Neural cell (in vitro differentiated cells): ENCODE measurements around the gene ADRA1B. TPM values are rescaled to one million over a fixed set of nuclear protein-coding genes. Genes with fewer than 3 reads are reported as not detected.

Source experiments
- H2AFZ ChIP-seq: fragments of 200-600, 300-800 bp; sonication (generic), shearing (Covaris generic); 2 replicates; pipeline ENCODE4 v1.6.0; 2014; ENCODE audit warnings: low read depth, mild to moderate bottlenecking, antibody characterized with exemption, low read length, moderate library complexity
- H3F3A ChIP-seq: fragments of 200-600 bp; shearing (Covaris generic); 2 replicates; pipeline ENCODE4 v1.6.1; 2016; ENCODE audit warnings: mild to moderate bottlenecking, moderate library complexity, mixed read lengths, antibody characterized with exemption, low read length; ENCODE audit not compliant: insufficient read depth, poor library complexity, severe bottlenecking
- H3K27ac ChIP-seq: fragments of 200-600, 300-800 bp; sonication (generic), shearing (Covaris generic); 2 replicates; pipeline ENCODE4 v1.5.1; 2014; ENCODE audit warnings: mild to moderate bottlenecking, low read length, moderate library complexity
- H3K27me3 ChIP-seq: fragments of 300-800, 200-600 bp; sonication (generic), shearing (Covaris generic); 2 replicates; pipeline ENCODE4 v1.6.0; 2014; ENCODE audit warnings: mild to moderate bottlenecking, low read depth, low read length, moderate library complexity; ENCODE audit not compliant: insufficient read depth
- H3K36me3 ChIP-seq: fragments of 300-800, 200-600 bp; sonication (generic), shearing (Covaris generic); 2 replicates; pipeline ENCODE4 v1.5.1; 2014; ENCODE audit warnings: mild to moderate bottlenecking, antibody characterized with exemption, low read length, moderate library complexity; ENCODE audit not compliant: insufficient read depth
- H3K4me2 ChIP-seq: fragments of 300-800, 200-600 bp; sonication (generic), shearing (Covaris generic); 2 replicates; pipeline ENCODE4 v1.6.0; 2014; ENCODE audit warnings: mild to moderate bottlenecking, low read length
- H3K4me3 ChIP-seq: fragments of 300-800, 200-600 bp; sonication (generic), shearing (Covaris generic); 2 replicates; pipeline ENCODE4 v1.5.1; 2014; ENCODE audit warnings: mild to moderate bottlenecking, low read length, moderate library complexity
- H3K79me2 ChIP-seq: fragments of 200-600 bp; shearing (Covaris generic); replicated peaks from 2 replicates; pipeline ENCODE4 v1.6.0; 2014; ENCODE audit warnings: mild to moderate bottlenecking, low read length, moderate library complexity; ENCODE audit not compliant: insufficient read depth
- H3K9ac ChIP-seq: fragments of 300-800, 200-600 bp; sonication (generic), shearing (Covaris generic); 2 replicates; pipeline ENCODE4 v1.6.1; 2016; ENCODE audit warnings: mild to moderate bottlenecking, low read length, mixed read lengths
- H3K9me2 ChIP-seq: fragments of 200-600 bp; shearing (Covaris generic); 2 replicates; pipeline ENCODE4 v1.6.1; 2016; ENCODE audit warnings: mild to moderate bottlenecking, low read length, mixed read lengths; ENCODE audit not compliant: insufficient read depth
- H3K9me3 ChIP-seq: fragments of 200-600, 300-800 bp; sonication (generic), shearing (Covaris generic); 2 replicates; pipeline ENCODE4 v1.6.1; 2016; ENCODE audit warnings: mild to moderate bottlenecking, mixed run types, low read length, moderate library complexity, mixed read lengths
- H4K20me1 ChIP-seq: fragments of 200-600 bp; shearing (Covaris generic); 2 replicates; pipeline ENCODE4 v1.6.1; 2016; ENCODE audit warnings: mild to moderate bottlenecking, mixed run types; ENCODE audit not compliant: insufficient read depth
- EP300 ChIP-seq: fragments of 450-650 bp; conservative IDR thresholded peaks from 2 replicates; pipeline ENCODE4 v1.6.1; 2014; ENCODE audit warnings: antibody characterized with exemption, mild to moderate bottlenecking, moderate library complexity; ENCODE audit not compliant: poor library complexity, severe bottlenecking
- EZH2 ChIP-seq: fragments of 200-600, 300-800 bp; shearing (Covaris generic), sonication (generic); IDR thresholded peaks from 2 replicates; pipeline ENCODE4 v1.6.1; 2014; ENCODE audit warnings: antibody characterized with exemption, low read length, borderline replicate concordance, mild to moderate bottlenecking; ENCODE audit not compliant: insufficient read depth, poor library complexity, severe bottlenecking
- MXI1 ChIP-seq: fragments of 450-650 bp; conservative IDR thresholded peaks from 2 replicates; pipeline ENCODE4 v1.6.1; 2014; ENCODE audit warnings: antibody characterized with exemption, mild to moderate bottlenecking; ENCODE audit not compliant: poor library complexity, severe bottlenecking
- POLR2AphosphoS5 ChIP-seq: IDR thresholded peaks from 2 replicates; pipeline ENCODE4 v1.6.1; 2012
- RAD21 ChIP-seq: fragments of 450-650 bp; conservative IDR thresholded peaks from 2 replicates; pipeline ENCODE4 v1.6.1; 2014; ENCODE audit warnings: antibody characterized with exemption, mild to moderate bottlenecking, moderate library complexity
- REST ChIP-seq: IDR thresholded peaks from 2 replicates; pipeline ENCODE4 v1.6.1; 2012; ENCODE audit warnings: borderline replicate concordance
- SMC3 ChIP-seq: fragments of 450-650 bp; conservative IDR thresholded peaks from 2 replicates; pipeline ENCODE4 v1.6.1; 2014; ENCODE audit warnings: antibody characterized with exemption, mild to moderate bottlenecking, moderate library complexity; ENCODE audit not compliant: poor library complexity
- TAF1 ChIP-seq: IDR thresholded peaks from 2 replicates; pipeline ENCODE4 v1.6.1; 2012; ENCODE audit warnings: low read depth
- polyA plus RNA-seq: library from polyadenylated mRNA; depleted of rRNA; stranded (reverse); fragments of >200 nt; gene quantifications from 2 replicates; pipeline ENCODE4 v1.2.3, GENCODE V29; 2014
- TF ChIP-seq, protein P1 (sequence below): fragments of 450-650 bp; IDR thresholded peaks from 2 replicates; pipeline ENCODE4 v1.5.1; 2014; ENCODE audit warnings: antibody characterized with exemption, mild to moderate bottlenecking, moderate library complexity; ENCODE audit not compliant: poor library complexity, severe bottlenecking

Gene ADRA1B
- polyA plus RNA-seq, 1 donor from 2014 or later, result 1.1 TPM

- Histone ChIP-seq H3K27ac (no peak overlapping the region), H2AFZ (no peak overlapping the region), H3K9me2 (no peaks in the 10 kb centered on the region), H3K27me3 (no peaks in the 10 kb centered on the region), H3K4me2 (no peak overlapping the region), H4K20me1 (no peaks in the 10 kb centered on the region), H3K4me3 (no peak overlapping the region), H3K9me3 (no peaks in the 10 kb centered on the region), H3K36me3 (no peaks in the 10 kb centered on the region), H3F3A (no peaks in the 10 kb centered on the region), H3K79me2 (no peaks in the 10 kb centered on the region), H3K9ac (no peak overlapping the region)
- TF ChIP-seq TAF1 (no peak), MXI1 (no peak), POLR2AphosphoS5 (no peak), EP300 (no peak), RAD21 (no peak)
- TF ChIP-seq, protein P1, sequence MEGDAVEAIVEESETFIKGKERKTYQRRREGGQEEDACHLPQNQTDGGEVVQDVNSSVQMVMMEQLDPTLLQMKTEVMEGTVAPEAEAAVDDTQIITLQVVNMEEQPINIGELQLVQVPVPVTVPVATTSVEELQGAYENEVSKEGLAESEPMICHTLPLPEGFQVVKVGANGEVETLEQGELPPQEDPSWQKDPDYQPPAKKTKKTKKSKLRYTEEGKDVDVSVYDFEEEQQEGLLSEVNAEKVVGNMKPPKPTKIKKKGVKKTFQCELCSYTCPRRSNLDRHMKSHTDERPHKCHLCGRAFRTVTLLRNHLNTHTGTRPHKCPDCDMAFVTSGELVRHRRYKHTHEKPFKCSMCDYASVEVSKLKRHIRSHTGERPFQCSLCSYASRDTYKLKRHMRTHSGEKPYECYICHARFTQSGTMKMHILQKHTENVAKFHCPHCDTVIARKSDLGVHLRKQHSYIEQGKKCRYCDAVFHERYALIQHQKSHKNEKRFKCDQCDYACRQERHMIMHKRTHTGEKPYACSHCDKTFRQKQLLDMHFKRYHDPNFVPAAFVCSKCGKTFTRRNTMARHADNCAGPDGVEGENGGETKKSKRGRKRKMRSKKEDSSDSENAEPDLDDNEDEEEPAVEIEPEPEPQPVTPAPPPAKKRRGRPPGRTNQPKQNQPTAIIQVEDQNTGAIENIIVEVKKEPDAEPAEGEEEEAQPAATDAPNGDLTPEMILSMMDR, result no peak
These were observed 13.7 kb upstream of the ADRA1B start for GRCh38 chr5:159902444-159903121.

GRCh38 chr5:159903131-159903530 is 13.2 kb upstream of the ADRA1B start:
- TF ChIP-seq, protein P1, result no peak
- no peak for TF ChIP-seq SMC3
- TF ChIP-seq MXI1, result no peak
- TF ChIP-seq TAF1, result no peak
- TF ChIP-seq POLR2AphosphoS5, result no peak
- no peak for TF ChIP-seq REST
- no peak for TF ChIP-seq EP300
- no peak for TF ChIP-seq RAD21
- no peak for TF ChIP-seq EZH2
- no peaks in the 10 kb centered on the region for H3K9me3 ChIP-seq
- H3K79me2 ChIP-seq, result no peaks in the 10 kb centered on the region
- H3K9ac ChIP-seq, result no peak overlapping the region
- no peaks in the 10 kb centered on the region for H3K9me2 ChIP-seq
- no peaks in the 10 kb centered on the region for H3F3A ChIP-seq
- no peaks in the 10 kb centered on the region for H4K20me1 ChIP-seq
- H3K27me3 ChIP-seq, result no peaks in the 10 kb centered on the region
- no peak overlapping the region for H3K4me2 ChIP-seq
- H3K36me3 ChIP-seq, result no peaks in the 10 kb centered on the region
- no peak overlapping the region for H3K27ac ChIP-seq
- H2AFZ ChIP-seq, result no peak overlapping the region
- H3K4me3 ChIP-seq, result no peak overlapping the region
